Hematopoietic multipotent progenitor cell treated with erythropoietin and hydrocortisone succinate and interleukin-3 and kit ligand, for 4 days (in vitro differentiated cells): ENCODE measurements around the gene INAVA.

Experiments
- DNase-seq: peaks from one replicate; pipeline ENCODE4 v3.0.0-alpha.2; 2015

INAVA gene

GRCh38 chr1:200894712-200895442 is at the start of gene INAVA:
Gene INAVA, plus strand, starts transcription at chr1:200894900. Its CDS starts 3,501 bp downstream, at chr1:200898401.
- DNase-seq, result no peak

- no peak for DNase-seq
Measured at GRCh38 chr1:200845360-200845759, 49.3 kb upstream of the INAVA start.

- no peak for DNase-seq
Measured at GRCh38 chr1:200846398-200846797, 48.3 kb upstream of the INAVA start.

GRCh38 chr1:200849430-200849829 is 45.3 kb upstream of the INAVA start:
- no peak for DNase-seq

DNA sequence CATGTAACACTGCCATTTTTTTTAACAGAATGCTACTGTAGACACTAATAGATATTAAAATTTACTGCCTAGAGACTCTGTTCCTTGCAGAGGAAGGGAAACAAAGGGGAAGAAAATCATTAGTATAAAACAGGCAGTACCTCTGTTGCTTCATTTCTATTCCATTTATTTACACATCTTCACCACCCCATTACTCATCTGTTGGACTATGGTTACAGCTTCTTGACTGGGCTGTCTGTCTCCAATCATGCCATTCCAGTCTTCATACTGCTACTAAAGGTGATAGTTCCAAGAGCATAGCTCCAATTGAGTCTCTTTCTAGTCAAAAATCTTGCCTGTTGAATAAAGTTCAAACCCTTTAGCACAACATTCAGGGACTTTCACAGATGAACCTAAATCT is 44.1 kb upstream of the INAVA start:
- DNase-seq, result no peak

GRCh38 chr1:200856716-200857357 is 37.9 kb upstream of the INAVA start:
- DNase-seq, result no peak

DNA sequence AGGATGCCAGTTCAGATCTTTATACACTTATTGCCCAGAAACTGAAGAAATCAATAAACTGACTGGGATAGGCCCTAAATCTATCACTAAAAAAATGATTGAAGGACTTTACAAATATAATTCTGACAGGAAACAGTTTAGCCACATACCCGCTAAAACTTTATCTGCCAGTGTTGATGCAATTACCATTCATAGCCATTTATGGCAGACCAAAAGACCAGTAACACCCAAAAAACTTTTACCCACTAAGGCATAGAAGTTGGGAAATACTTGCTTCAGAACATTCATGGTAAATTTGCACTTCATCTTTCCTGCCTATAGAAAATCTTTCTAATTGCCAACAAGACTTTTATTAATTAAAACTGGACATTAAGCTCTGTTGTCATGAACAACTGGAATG is 36.9 kb upstream of the INAVA start:
- DNase-seq, result peak; percentile 69

DNA sequence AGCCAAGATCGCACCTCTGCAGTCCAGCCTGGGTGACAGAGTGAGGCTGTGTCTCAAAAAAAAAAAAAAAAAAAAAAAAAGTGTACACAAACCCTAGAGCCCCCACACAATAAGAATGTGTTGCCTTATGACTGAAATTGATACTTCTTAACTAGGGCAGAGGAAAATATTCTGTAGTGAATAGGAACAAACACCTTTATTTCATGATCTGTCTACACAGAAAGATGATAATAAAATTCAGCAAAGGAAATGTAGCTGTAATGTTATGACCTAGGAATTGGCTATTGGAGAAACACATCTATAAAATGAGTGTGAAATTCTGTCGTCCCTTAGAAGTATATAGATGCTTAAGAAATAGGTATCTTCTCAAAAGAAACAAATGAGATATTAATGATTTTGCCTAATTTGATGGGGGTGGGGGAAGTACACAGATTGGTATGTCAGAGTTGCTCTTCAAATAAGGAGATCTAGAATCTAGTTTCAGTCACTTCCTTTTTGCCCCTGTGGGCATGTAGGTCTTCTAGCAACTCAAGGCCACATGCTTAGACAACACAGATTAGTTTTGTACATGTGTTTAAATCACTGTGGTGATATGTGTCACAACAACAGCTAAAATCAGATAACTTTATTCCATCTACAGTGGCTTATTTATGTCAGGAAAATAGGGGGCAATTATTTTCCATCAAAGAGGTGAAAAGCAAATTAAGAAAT is 32.6 kb upstream of the INAVA start:
- peak; percentile 62 for DNase-seq

GRCh38 chr1:200862713-200863415 is 31.8 kb upstream of the INAVA start:
- DNase-seq, result no peak

DNA sequence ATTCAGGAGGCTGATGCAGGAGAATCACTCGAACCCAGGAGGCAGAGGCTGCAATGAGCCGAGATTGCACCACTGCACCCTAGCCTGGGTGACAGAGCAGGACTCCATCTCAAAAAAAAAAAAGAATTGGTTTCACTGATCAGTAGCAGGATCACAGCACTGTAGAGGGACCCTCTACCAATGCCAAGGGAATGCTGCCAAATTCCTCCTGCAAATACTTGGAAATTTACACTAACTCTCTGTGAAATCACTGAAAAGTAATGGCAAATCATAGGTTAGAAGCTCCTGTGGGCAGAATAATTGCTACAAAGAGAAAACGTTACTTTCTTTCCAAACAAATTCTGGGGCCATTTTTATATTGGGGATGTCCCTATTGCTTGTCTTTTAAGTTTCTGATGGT is 28.6 kb upstream of the INAVA start:
- no peak for DNase-seq

GRCh38 chr1:200866521-200866920 is 28.2 kb upstream of the INAVA start:
- no peak for DNase-seq

GRCh38 chr1:200867018-200867811 is 27.5 kb upstream of the INAVA start:
- no peak for DNase-seq

- DNase-seq, result no peak
Measured at GRCh38 chr1:200869376-200869752, 25.3 kb upstream of the INAVA start.

DNA sequence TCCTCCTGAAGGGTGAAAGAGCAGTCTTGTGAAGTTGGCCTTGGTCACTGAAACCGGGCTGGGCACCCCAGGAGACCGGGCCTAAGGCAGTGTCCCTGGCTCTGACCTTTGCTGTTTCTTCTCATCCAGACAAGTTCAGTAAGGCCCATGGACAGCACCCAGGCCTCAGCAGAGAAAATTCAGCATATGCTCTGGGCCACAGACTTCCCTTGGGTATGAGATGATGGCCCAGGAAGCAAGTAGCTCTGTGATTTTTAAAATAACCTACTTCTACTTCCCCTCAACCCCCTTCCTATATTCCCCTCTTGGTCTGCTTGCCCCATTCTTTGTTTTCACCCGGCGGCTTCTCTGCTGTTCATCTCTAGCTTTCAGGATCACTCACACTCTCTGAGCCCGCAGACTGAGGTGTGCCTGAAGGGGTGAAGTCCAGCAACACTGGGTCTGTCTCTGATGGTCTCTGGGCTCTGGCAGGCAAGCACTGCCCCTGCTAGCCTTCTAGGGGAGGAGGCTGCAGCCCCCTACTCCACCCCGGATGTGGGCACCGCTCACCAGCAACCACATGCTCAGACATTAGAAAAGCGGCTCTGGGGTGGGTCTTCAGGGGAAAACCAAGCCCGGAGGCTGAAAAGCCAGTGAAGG is 24.8 kb upstream of the INAVA start:
- no peak for DNase-seq

- DNase-seq, result no peak
Measured at GRCh38 chr1:200872446-200873115, 22.1 kb upstream of the INAVA start, which contains the start of gene GPR25. Gene GPR25, plus strand, starts transcription at chr1:200872981. Its CDS starts 57 bp downstream, at chr1:200873038.

DNA sequence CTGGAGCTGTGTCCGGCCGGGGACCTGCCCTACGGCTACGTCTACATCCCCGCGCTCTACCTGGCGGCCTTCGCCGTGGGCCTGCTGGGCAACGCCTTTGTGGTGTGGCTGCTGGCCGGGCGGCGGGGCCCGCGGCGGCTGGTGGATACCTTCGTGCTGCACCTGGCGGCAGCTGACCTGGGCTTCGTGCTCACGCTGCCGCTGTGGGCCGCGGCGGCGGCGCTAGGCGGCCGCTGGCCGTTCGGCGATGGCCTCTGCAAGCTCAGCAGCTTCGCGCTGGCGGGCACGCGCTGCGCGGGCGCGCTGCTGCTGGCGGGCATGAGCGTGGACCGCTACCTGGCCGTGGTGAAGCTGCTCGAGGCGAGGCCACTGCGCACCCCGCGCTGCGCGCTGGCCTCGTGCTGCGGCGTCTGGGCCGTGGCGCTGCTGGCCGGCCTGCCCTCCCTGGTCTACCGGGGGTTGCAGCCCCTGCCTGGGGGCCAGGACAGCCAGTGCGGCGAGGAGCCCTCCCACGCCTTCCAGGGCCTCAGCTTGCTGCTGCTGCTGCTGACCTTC is 21.5 kb upstream of the INAVA start:
- DNase-seq, result no peak

DNA sequence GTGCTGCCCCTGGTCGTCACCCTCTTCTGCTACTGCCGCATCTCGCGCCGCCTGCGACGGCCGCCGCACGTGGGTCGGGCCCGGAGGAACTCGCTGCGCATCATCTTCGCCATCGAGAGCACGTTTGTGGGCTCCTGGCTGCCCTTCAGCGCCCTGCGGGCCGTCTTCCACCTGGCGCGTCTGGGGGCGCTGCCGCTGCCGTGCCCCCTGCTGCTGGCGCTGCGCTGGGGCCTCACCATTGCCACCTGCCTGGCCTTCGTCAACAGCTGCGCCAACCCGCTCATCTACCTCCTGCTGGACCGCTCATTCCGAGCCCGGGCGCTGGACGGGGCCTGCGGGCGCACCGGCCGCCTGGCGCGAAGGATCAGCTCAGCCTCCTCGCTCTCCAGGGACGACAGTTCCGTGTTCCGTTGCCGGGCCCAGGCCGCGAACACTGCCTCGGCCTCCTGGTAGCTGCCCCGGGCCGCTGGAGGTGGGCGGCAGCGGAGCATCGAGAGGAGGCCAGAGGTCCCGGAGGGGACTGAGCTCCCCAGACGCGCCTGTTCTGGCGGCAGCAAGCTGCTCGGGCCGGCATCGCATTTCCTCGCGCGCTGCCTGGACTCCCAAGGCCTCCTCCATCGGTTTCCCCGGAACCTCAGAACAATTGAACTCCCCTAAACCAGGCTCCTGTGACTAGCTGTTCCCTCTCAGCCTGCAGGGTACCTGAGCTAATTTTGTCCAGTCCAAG is 20.9 kb upstream of the INAVA start:
- peak; percentile 24 for DNase-seq

- DNase-seq, result no peak
Measured at GRCh38 chr1:200874694-200875093, 20.0 kb upstream of the INAVA start.

- no peak for DNase-seq
Measured at GRCh38 chr1:200875416-200875815, 19.3 kb upstream of the INAVA start.

- DNase-seq, result no peak
Measured at GRCh38 chr1:200877010-200877409, 17.7 kb upstream of the INAVA start.
